Lower leg skin (tissue), 4 donors: Measurements from ENCODE around the gene CPHXL2. TPM values are rescaled to one million over a fixed set of nuclear protein-coding genes. Genes with fewer than 3 reads are reported as not detected.
A peak's percentile ranks its signal among the peaks of the same experiment; 100 is the strongest.

Source experiments
- DNase-seq, 2 donors: peaks; one replicate each; pipeline ENCODE4 v3.0.0-alpha.2; 2019; ENCODE audit warnings: low spot score in 2 of 2
- H3K4me3 ChIP-seq: fragments of 200-600 bp; sonication (generic); 2 replicates; pipeline ENCODE4 v1.5.1; 2017; ENCODE audit warnings: mild to moderate bottlenecking, low read depth; ENCODE audit not compliant: poor library complexity, severe bottlenecking
- CTCF ChIP-seq, 3 donors: fragments of 450-650 bp; IDR thresholded peaks; one replicate each; pipeline ENCODE4 v1.5.1; 2016; ENCODE audit warnings: antibody characterized with exemption in 3 of 3, mild to moderate bottlenecking in 3 of 3, moderate library complexity in 2 of 3
- POLR2A ChIP-seq, 2 donors: fragments of 450-650 bp; IDR thresholded peaks; one replicate each; pipeline ENCODE4 v1.6.1; 2016 to 2017; ENCODE audit warnings: antibody characterized with exemption in 2 of 2, mild to moderate bottlenecking in 1 of 2, moderate library complexity in 1 of 2
- WGBS, 2 donors: methylation state at CpG; one replicate each; pipeline ENCODE4 v1.1.5; 2018; 5-methylcytosine and 5-hydroxymethylcytosine counted together
- intact Hi-C: fragments of 100-400 bp; cut with DNase I; formaldehyde crosslinking; loops from one replicate; pipeline ENCODE4 v1.15.0; 2023; ENCODE audit warnings: low total_unique reads
- total RNA-seq, 4 donors: library from RNA; depleted of rRNA; stranded (reverse); fragments of >200 nt; gene quantifications; one replicate each; pipeline ENCODE4 v1.1.0, GENCODE V29; 2016

Gene CPHXL2
- total RNA-seq, 4 donors from 2014 or later: not detected

- no peak overlapping the region for H3K4me3 ChIP-seq
- intact Hi-C loops: loop anchor here (10.0 kb wide), 1 partner anchor 162 kb away; the partner anchor contains the start of gene TMEM170A
- TF ChIP-seq CTCF (IDR thresholded peaks at IDR 0.05) (no peak), POLR2A (IDR thresholded peaks at IDR 0.05) (no peak)
- no peak for DNase-seq
- WGBS, 2 donors: 80 to 82% methylated on average over 4 of the region's 4 CpGs
Observed at GRCh38 chr16:75626806-75627205, 50.0 kb downstream of the CPHXL2 start.

- 77 to 81% methylated on average over 4 of the region's 4 CpGs for WGBS, 2 donors
- DNase-seq: no peak
- intact Hi-C loops: loop anchor here (10.0 kb wide), 1 partner anchor 160 kb away; the partner anchor contains the start of gene TMEM170A
- TF ChIP-seq POLR2A (IDR thresholded peaks at IDR 0.05) (no peak), CTCF (IDR thresholded peaks at IDR 0.05) (no peak)
- no peak overlapping the region for H3K4me3 ChIP-seq
Observed at GRCh38 chr16:75624921-75625334, 51.9 kb downstream of the CPHXL2 start.

GRCh38 chr16:75622761-75623605, 53.8 kb downstream of the CPHXL2 start, which contains the start of gene ADAT1:
ADAT1 (minus strand) TSS chr16:75623281; CDS start chr16:75620799, 2,482 bp downstream.
- DNase-seq: peak; percentile 98 to 100
- TF ChIP-seq POLR2A (IDR thresholded peaks at IDR 0.05) (peak in 1 of 2 donors; percentile 13), CTCF (IDR thresholded peaks at IDR 0.05) (no peak)
- H3K4me3 ChIP-seq: peak within 1 kb of the TSS; percentile 57
- 0 to 1% methylated on average over 42 to 53 of the region's 62 CpGs for WGBS, 2 donors
- intact Hi-C loops: loop anchor here (10.0 kb wide), 1 partner anchor 158 kb away; the partner anchor contains the start of gene TMEM170A

GRCh38 chr16:75621170-75621477, 55.7 kb downstream of the CPHXL2 start:
- intact Hi-C loops: loop anchor here (10.0 kb wide), 1 partner anchor 156 kb away; the partner anchor contains the start of gene TMEM170A
- 9 to 10% methylated on average over 2 of the region's 2 CpGs for WGBS, 2 donors
- H3K4me3 ChIP-seq: no peak overlapping the region
- no peak for DNase-seq
- TF ChIP-seq POLR2A (IDR thresholded peaks at IDR 0.05): no peak
- TF ChIP-seq CTCF (IDR thresholded peaks at IDR 0.05): no peak

- TF ChIP-seq POLR2A (IDR thresholded peaks at IDR 0.05) (no peak), CTCF (IDR thresholded peaks at IDR 0.05) (no peak)
- no peak overlapping the region for H3K4me3 ChIP-seq
- intact Hi-C loops: loop anchor here (10.0 kb wide), 1 partner anchor 156 kb away; the partner anchor contains the start of gene TMEM170A
- DNase-seq: no peak
- WGBS, 2 donors: 86 to 89% methylated on average over 20 of the region's 20 CpGs
Observed at GRCh38 chr16:75620326-75621169, 56.3 kb downstream of the CPHXL2 start.
